Heart right ventricle (tissue), 16 donors: ENCODE measurements around the gene ARFGAP1. TPM values are rescaled to one million over a fixed set of nuclear protein-coding genes. Genes with fewer than 3 reads are reported as not detected.

Experiments used
- ATAC-seq, 8 donors: fragments of 200-7000 bp; cut with Tn5 transposase; one replicate each; pipeline ENCODE4 v1.9.1; 2020; ENCODE audit warnings: mild to moderate bottlenecking in 8 of 8, moderate library complexity in 8 of 8, moderate number of reproducible peaks in 1 of 8
- DNase-seq, 2 donors: peaks; one replicate each; pipeline ENCODE4 v3.0.0-alpha.2; 2020
- H3K27ac ChIP-seq, 10 donors: fragments of 200-600 bp; sonication (generic) in 2 of 10; one replicate each; pipeline versions ENCODE4 v1.5.0 to v1.8.0; 2020 to 2022; ENCODE audit warnings: mild to moderate bottlenecking in 3 of 10
- H3K27me3 ChIP-seq, 7 donors: fragments of 200-600 bp; one replicate each; pipeline ENCODE4 v1.8.0; 2021 to 2022; ENCODE audit warnings: mild to moderate bottlenecking in 2 of 7
- H3K36me3 ChIP-seq, 9 donors: fragments of 200-600 bp; sonication (generic) in 1 of 9; one replicate each; pipeline versions ENCODE4 v1.5.0 to v1.8.0; 2020 to 2022; ENCODE audit warnings: mild to moderate bottlenecking in 2 of 9
- H3K4me1 ChIP-seq, 9 donors: fragments of 200-600 bp; sonication (generic) in 1 of 9; one replicate each; pipeline versions ENCODE4 v1.5.0 to v1.8.0; 2020 to 2022; ENCODE audit warnings: mild to moderate bottlenecking in 4 of 9
- H3K4me3 ChIP-seq, 10 donors: fragments of 200-600 bp; sonication (generic) in 2 of 10; one replicate each; pipeline versions ENCODE4 v1.5.0 to v1.8.0; 2020 to 2022; ENCODE audit warnings: mild to moderate bottlenecking in 7 of 10, moderate library complexity in 2 of 10
- H3K9me3 ChIP-seq, 11 donors: fragments of 200-600 bp in 10 of 11; sonication (generic) in 2 of 11; one replicate each; pipeline versions ENCODE4 v1.5.0 to v1.8.0; 2013 to 2022; ENCODE audit warnings: mild to moderate bottlenecking in 2 of 11, control low read depth in 1 of 11, moderate library complexity in 1 of 11
- CTCF ChIP-seq, 9 donors: fragments of 200-600 bp; sonication (generic) in 2 of 9; IDR thresholded peaks; one replicate each; pipeline versions ENCODE4 v1.5.0 to v1.8.0; 2021 to 2022; ENCODE audit warnings: antibody characterized with exemption in 9 of 9, mild to moderate bottlenecking in 5 of 9, moderate library complexity in 1 of 9
- WGBS, 2 donors: extraction: QIAGEN DNeasy Blood & Tissue Kit; methylation state at CpG; one replicate each; pipeline ENCODE4 v1.1.7; 2013; ENCODE audit warnings: inconsistent platforms in 1 of 2; 5-methylcytosine and 5-hydroxymethylcytosine counted together
- intact Hi-C, 10 donors: fragments of 100-400 bp; cut with DNase I; formaldehyde crosslinking; loops; one replicate each; pipeline versions ENCODE4 v1.11.1 to v1.14.2; 2022
- polyA plus RNA-seq, 2 donors: library from polyadenylated mRNA; stranded (reverse); fragments of 200-250 nt; gene quantifications; one replicate each; pipeline ENCODE4 v1.2.3, GENCODE V29; 2013
- total RNA-seq, 10 donors: library from RNA; stranded (reverse); fragmentation: NEBNext Ultra II Directional in 3 of 10; extraction: Animal tissue kit (Norgen Biotek cat#: 25700) in 3 of 10; gene quantifications; one replicate each; pipeline versions ENCODE4 v1.2.1 to v1.2.4, GENCODE V29; 2021 to 2023
- donor health status: Arrhythmogenic right ventricular cardiomyopathy.
- donor health status: ischemic (EF 13 %, LVEDD 7.1; RV severe dilation, severe dysfunction).
- donor health status: healthy with polysubstance abuse.
- donor health status: DM: no; HTN: yes; CAD: no.
- donor health status: DM: no; HTN: no; CAD: no.
- donor health status: ischemic (EF 25% LVEDD 6.9; RV normal size, moderate dysfunction).
- donor health status: ischemic (EF 25% LVEDD 5.7; RV mildly dilated, moderate dysfunction).
- donor health status: healthy.
- donor health status: DM: yes; HTN: yes; CAD: no.
- donor health status: Ischemic cardiomyopathy.
- donor health status: ischemic (EF 35%, LVEDD 5.7; RV mildly dilated, moderate dysfunction).
- donor health status: nonischemic (EF 11% LVEDD 7.7; RV severe dilation, severe dysfunction).
- donor health status: DM: yes; HTN: yes; CAD: no.
- donor health status: PGD.
- donor health status: ischemic (EF 29% LVEDD 5.4; RV normal size, mild dysfunction).
- donor health status: nonischemic (EF 23%, LVEDD 6.1; RV moderate dilation, normal function).

The ARFGAP1 gene
- total and polyA plus RNA-seq, 12 donors: 20.4 to 72.6 (median 32.3) TPM

GRCh38 chr20:63261060-63261794, 11.4 kb upstream of the ARFGAP1 start:
- H3K4me3 ChIP-seq: no peak overlapping the region
- no peaks in the 10 kb centered on the region for H3K9me3 ChIP-seq
- no peaks in the 10 kb centered on the region for H3K4me1 ChIP-seq
- WGBS, 2 donors: 44 to 45% methylated on average over 25 of the region's 25 CpGs
- DNase-seq: no peak
- H3K27me3 ChIP-seq: peaks cover 8 to 91% (median 78%) of the 10 kb centered on the region in 7 donors
- ATAC-seq: no peak
- no peaks in the 10 kb centered on the region for H3K36me3 ChIP-seq
- TF ChIP-seq CTCF (IDR thresholded peaks at IDR 0.05): no peak
- intact Hi-C loops: no loop called here
- no peak overlapping the region for H3K27ac ChIP-seq

- Histone ChIP-seq H3K27ac (no peak overlapping the region), H3K9me3 (no peaks in the 10 kb centered on the region), H3K36me3 (no peaks in the 10 kb centered on the region), H3K4me1 (no peaks in the 10 kb centered on the region), H3K4me3 (no peak overlapping the region), H3K27me3 (peaks cover 8 to 88% (median 76%) of the 10 kb centered on the region in 7 donors)
- DNase-seq: no peak
- 33 to 39% methylated on average over 28 to 30 of the region's 30 CpGs for WGBS, 2 donors
- no peak for ATAC-seq
- intact Hi-C loops: no loop called here
- TF ChIP-seq CTCF (IDR thresholded peaks at IDR 0.05): no peak
Measured at GRCh38 chr20:63261795-63262528, 10.7 kb upstream of the ARFGAP1 start.

- DNase-seq: no peak
- no peaks in the 10 kb centered on the region for H3K4me1 ChIP-seq
- peaks cover 8 to 95% (median 82%) of the 10 kb centered on the region in 7 donors for H3K27me3 ChIP-seq
- TF ChIP-seq CTCF (IDR thresholded peaks at IDR 0.05): no peak
- no peak for ATAC-seq
- no peak overlapping the region for H3K4me3 ChIP-seq
- intact Hi-C loops: no loop called here
- H3K27ac ChIP-seq: no peak overlapping the region
- 82 to 86% methylated on average over 9 of the region's 9 CpGs for WGBS, 2 donors
- no peaks in the 10 kb centered on the region for H3K36me3 ChIP-seq
- no peaks in the 10 kb centered on the region for H3K9me3 ChIP-seq
Measured at GRCh38 chr20:63262836-63263235, 9.8 kb upstream of the ARFGAP1 start.

GRCh38 chr20:63264000-63264399, 8.6 kb upstream of the ARFGAP1 start:
- intact Hi-C loops: no loop called here
- Histone ChIP-seq H3K27ac (no peak overlapping the region), H3K9me3 (no peaks in the 10 kb centered on the region), H3K4me3 (no peak overlapping the region), H3K27me3 (peaks cover 8 to 84% (median 71%) of the 10 kb centered on the region in 7 donors), H3K36me3 (no peaks in the 10 kb centered on the region), H3K4me1 (no peaks in the 10 kb centered on the region)
- DNase-seq (no peak), ATAC-seq (no peak)
- no peak for TF ChIP-seq CTCF (IDR thresholded peaks at IDR 0.05)
- 77 to 84% methylated on average over 10 of the region's 10 CpGs for WGBS, 2 donors
